Left lung (tissue), 10 donors: ENCODE results near the gene PMM2. TPM values are rescaled to one million over a fixed set of nuclear protein-coding genes. Genes with fewer than 3 reads are reported as not detected.
A peak's percentile ranks its signal among the peaks of the same experiment; 100 is the strongest.

Experiments
- ATAC-seq: fragments of 200-7000 bp; cut with Tn5 transposase; one replicate; pipeline ENCODE4 v1.9.1; 2020; ENCODE audit warnings: moderate library complexity
- DNase-seq, 4 donors: peaks; one replicate each; pipeline ENCODE4 v3.0.0-alpha.2; 2013 to 2020
- H3K27ac ChIP-seq, 2 donors: fragments of 200-600 bp; sonication (generic) in 1 of 2; one replicate each; pipeline versions ENCODE4 v1.5.0 to v1.8.0; 2020 to 2021
- H3K27me3 ChIP-seq, 2 donors: fragments of 200-600 bp; sonication (generic) in 1 of 2; one replicate each; pipeline versions ENCODE4 v1.5.0 to v1.8.0; 2020 to 2021
- H3K36me3 ChIP-seq, 2 donors: fragments of 200-600 bp; sonication (generic) in 1 of 2; one replicate each; pipeline versions ENCODE4 v1.5.0 to v1.8.0; 2020 to 2021
- H3K4me1 ChIP-seq, 2 donors: fragments of 200-600 bp; one replicate each; pipeline ENCODE4 v1.8.0; 2021
- H3K4me3 ChIP-seq, 2 donors: fragments of 200-600 bp; sonication (generic) in 1 of 2; one replicate each; pipeline versions ENCODE4 v1.5.0 to v1.8.0; 2020 to 2021; ENCODE audit warnings: mild to moderate bottlenecking in 1 of 2
- H3K9me3 ChIP-seq, 2 donors: fragments of 200-600 bp; sonication (generic) in 1 of 2; one replicate each; pipeline versions ENCODE4 v1.5.0 to v1.8.0; 2020 to 2021
- CTCF ChIP-seq, 2 donors: fragments of 200-600 bp; sonication (generic) in 1 of 2; IDR thresholded peaks; one replicate each; pipeline versions ENCODE4 v1.5.0 to v1.8.0; 2021; ENCODE audit warnings: antibody characterized with exemption in 2 of 2
- intact Hi-C, 2 donors: fragments of 100-400 bp; cut with DNase I; formaldehyde crosslinking; loops; one replicate each; pipeline versions ENCODE4 v1.11.2 to v1.14.2; 2022
- polyA plus RNA-seq, 6 donors: library from polyadenylated mRNA; unstranded; fragments of 120-200 nt; gene quantifications; one replicate each; pipeline ENCODE4 v1.2.1, GENCODE V29; 2013; ENCODE audit not compliant: insufficient read length in 6 of 6
- total RNA-seq, 2 donors: library from RNA; stranded (reverse); fragmentation: NEBNext Ultra II Directional; extraction: Animal tissue kit (Norgen Biotek cat#: 25700); gene quantifications; one replicate each; pipeline ENCODE4 v1.2.1, GENCODE V29; 2021
- donor health status: DM: no; HTN: yes; CAD: no.
- donor health status: DM: no; HTN: no; CAD: no.

The PMM2 gene
- total and polyA plus RNA-seq, 8 donors, result 19.2 to 38.2 (median 22.9) TPM

GRCh38 chr16:8880839-8881510, 83.3 kb downstream of the PMM2 start:
- H3K36me3 ChIP-seq, result no peaks in the 10 kb centered on the region
- intact Hi-C loops, result no loop called here
- DNase-seq (peak in 1 of 4 donors; percentile 13), ATAC-seq (no peak)
- peaks cover 0 to 14% of the 10 kb centered on the region in 2 donors for H3K4me1 ChIP-seq
- TF ChIP-seq CTCF (IDR thresholded peaks at IDR 0.05), result no peak
- H3K27me3 ChIP-seq, result peaks cover 0 to 37% of the 10 kb centered on the region in 2 donors
- H3K27ac ChIP-seq, result no peak overlapping the region
- H3K4me3 ChIP-seq, result no peak overlapping the region
- no peaks in the 10 kb centered on the region for H3K9me3 ChIP-seq

- Histone ChIP-seq H3K4me3 (no peak within 1 kb of the TSS), H3K27me3 (peaks cover 0 to 45% of the 10 kb centered on the region in 2 donors), H3K9me3 (no peaks in the 10 kb centered on the region), H3K36me3 (no peaks in the 10 kb centered on the region), H3K27ac (no peak within 1 kb of the TSS), H3K4me1 (peaks cover 0 to 21% of the 10 kb centered on the region in 2 donors)
- DNase-seq (no peak), ATAC-seq (no peak)
- intact Hi-C loops, result no loop called here
- TF ChIP-seq CTCF (IDR thresholded peaks at IDR 0.05), result no peak
Measured at GRCh38 chr16:8882041-8882617, 84.5 kb downstream of the PMM2 start, which contains the start of gene LITAFD. Gene LITAFD (plus strand): TSS chr16:8882351. CDS start chr16:8884356, 2,005 bp downstream.

GRCh38 chr16:8882725-8883377, 85.2 kb downstream of the PMM2 start:
- peaks cover 0 to 21% of the 10 kb centered on the region in 2 donors for H3K4me1 ChIP-seq
- H3K27ac ChIP-seq, result no peak overlapping the region
- H3K4me3 ChIP-seq, result no peak overlapping the region
- H3K9me3 ChIP-seq, result no peaks in the 10 kb centered on the region
- ATAC-seq (no peak), DNase-seq (no peak)
- TF ChIP-seq CTCF (IDR thresholded peaks at IDR 0.05), result no peak
- intact Hi-C loops, result no loop called here
- H3K27me3 ChIP-seq, result peaks cover 0 to 45% of the 10 kb centered on the region in 2 donors
- H3K36me3 ChIP-seq, result peaks cover 0 to 6% of the 10 kb centered on the region in 2 donors

- intact Hi-C loops, result no loop called here
- no peak for TF ChIP-seq CTCF (IDR thresholded peaks at IDR 0.05)
- no peak for DNase-seq
- Histone ChIP-seq H3K4me3 (no peak overlapping the region), H3K4me1 (peaks cover 0 to 13% of the 10 kb centered on the region in 2 donors), H3K36me3 (peaks cover 0 to 29% of the 10 kb centered on the region in 2 donors), H3K27me3 (peaks cover 0 to 45% of the 10 kb centered on the region in 2 donors), H3K27ac (no peak overlapping the region), H3K9me3 (no peaks in the 10 kb centered on the region)
- ATAC-seq, result peak; percentile 23
Measured at GRCh38 chr16:8885674-8886592, 88.3 kb downstream of the PMM2 start.
